ENCODE results near the gene RASAL2.

DNA sequence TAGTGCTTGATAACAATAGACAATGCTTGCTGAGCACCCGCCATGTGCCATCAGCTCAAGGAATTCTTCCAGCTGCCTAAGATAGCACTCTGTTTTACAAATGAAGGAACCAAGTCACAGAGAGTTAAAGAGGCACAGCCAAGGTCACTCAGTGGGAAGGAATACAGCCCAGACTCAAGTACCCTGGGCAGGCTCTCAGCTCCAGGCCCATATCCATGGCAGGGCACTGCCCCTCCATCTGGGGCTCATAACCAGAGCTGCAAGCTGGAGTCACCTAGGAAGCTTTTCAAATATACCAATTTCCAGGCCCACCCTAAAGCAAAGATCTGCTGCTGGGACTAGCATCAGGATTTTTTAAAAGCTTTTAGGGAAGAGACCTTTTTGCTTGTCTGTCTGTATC, 401.3 kb downstream of the RASAL2 start:
- TF ChIP-seq, protein P1, sequence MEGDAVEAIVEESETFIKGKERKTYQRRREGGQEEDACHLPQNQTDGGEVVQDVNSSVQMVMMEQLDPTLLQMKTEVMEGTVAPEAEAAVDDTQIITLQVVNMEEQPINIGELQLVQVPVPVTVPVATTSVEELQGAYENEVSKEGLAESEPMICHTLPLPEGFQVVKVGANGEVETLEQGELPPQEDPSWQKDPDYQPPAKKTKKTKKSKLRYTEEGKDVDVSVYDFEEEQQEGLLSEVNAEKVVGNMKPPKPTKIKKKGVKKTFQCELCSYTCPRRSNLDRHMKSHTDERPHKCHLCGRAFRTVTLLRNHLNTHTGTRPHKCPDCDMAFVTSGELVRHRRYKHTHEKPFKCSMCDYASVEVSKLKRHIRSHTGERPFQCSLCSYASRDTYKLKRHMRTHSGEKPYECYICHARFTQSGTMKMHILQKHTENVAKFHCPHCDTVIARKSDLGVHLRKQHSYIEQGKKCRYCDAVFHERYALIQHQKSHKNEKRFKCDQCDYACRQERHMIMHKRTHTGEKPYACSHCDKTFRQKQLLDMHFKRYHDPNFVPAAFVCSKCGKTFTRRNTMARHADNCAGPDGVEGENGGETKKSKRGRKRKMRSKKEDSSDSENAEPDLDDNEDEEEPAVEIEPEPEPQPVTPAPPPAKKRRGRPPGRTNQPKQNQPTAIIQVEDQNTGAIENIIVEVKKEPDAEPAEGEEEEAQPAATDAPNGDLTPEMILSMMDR (IDR thresholded peaks at IDR 0.05) = no peak
- TF ChIP-seq POLR2AphosphoS5 (IDR thresholded peaks at IDR 0.05) = no peak
